Dedifferentiated amniotic fluid mesenchymal stem cell (primary cell): ENCODE data around the gene KPTN.

Experiments
- DNase-seq: peaks from one replicate; pipeline ENCODE4 v3.0.0-alpha.2; 2016; ENCODE audit errors: extremely low spot score

The KPTN gene

GRCh38 chr19:47435883-47436417 is 48.1 kb downstream of the KPTN start:
- DNase-seq = no peak

GRCh38 chr19:47435196-47435595 is 48.8 kb downstream of the KPTN start:
- DNase-seq = no peak

- DNase-seq = no peak
Observed at GRCh38 chr19:47434088-47434487, 49.9 kb downstream of the KPTN start.

GRCh38 chr19:47433121-47433520 is 50.9 kb downstream of the KPTN start:
- DNase-seq = no peak

- no peak for DNase-seq
Observed at GRCh38 chr19:47432499-47432898, 51.5 kb downstream of the KPTN start.

GRCh38 chr19:47432091-47432490 is 51.9 kb downstream of the KPTN start:
- no peak for DNase-seq

- no peak for DNase-seq
Observed at GRCh38 chr19:47430041-47430802, 53.8 kb downstream of the KPTN start.

GRCh38 chr19:47429140-47429793 is 54.8 kb downstream of the KPTN start:
- DNase-seq = no peak

- DNase-seq = peak; percentile 98
Observed at GRCh38 chr19:47428177-47428894, 55.7 kb downstream of the KPTN start.

GRCh38 chr19:47427241-47428176 is 56.5 kb downstream of the KPTN start:
- DNase-seq = peak; percentile 43
